GM12878 (cell line): ENCODE measurements around the gene C2. TPM values are rescaled to one million over a fixed set of nuclear protein-coding genes. Genes with fewer than 3 reads are reported as not detected.

Source experiments
- ATAC-seq: fragments of 200-7000 bp; cut with Tn5 transposase; 3 replicates; pipeline ENCODE4 v1.9.1; 2020; ENCODE audit warnings: mild to moderate bottlenecking, moderate library complexity
- BruUV-seq: library from RNA; stranded (reverse); fragments of 400-500 nt; replicated peaks from 2 replicates; lab custom pipeline; 2021; lab: Mats Ljungman, UMichigan
- CTCF ChIA-PET: fragments of 300-600 bp; sonication (Branson Sonifier 250); formaldehyde crosslinking; extraction: SDS; loops from one replicate; lab custom pipeline; 2021; ENCODE audit warnings: inconsistent platforms; lab: Yijun Ruan, JAX
- POLR2A ChIA-PET: fragments of 350-600 bp; formaldehyde crosslinking; extraction: SDS; loops from one replicate; lab custom pipeline; 2021; ENCODE audit warnings: inconsistent platforms; lab: Charles Lee
- RAD21 ChIA-PET: fragments of 300-600 bp; sonication (Branson Sonifier 250); formaldehyde crosslinking; loops from one replicate; lab custom pipeline; 2023; ENCODE audit warnings: antibody characterized with exemption; ENCODE audit not compliant: unreplicated experiment; lab: Charles Lee
- SMC1A ChIA-PET: fragments of 300-600 bp; sonication (Branson Sonifier 250); formaldehyde crosslinking; loops from one replicate; lab custom pipeline; 2023; ENCODE audit not compliant: unreplicated experiment, uncharacterized antibody; lab: Charles Lee
- DNase-seq: peaks from one replicate; pipeline ENCODE4 v3.0.0-alpha.2; 2011; ENCODE audit warnings: low read depth, low spot score
- FAIRE-seq: peaks from 3 replicates; lab custom pipeline; 2011; peaks lifted over from hg19 to GRCh38; lab: Jason Lieb, UNC
- H2AFZ ChIP-seq: 2 replicates; pipeline ENCODE4 v1.6.0; 2011; ENCODE audit warnings: low read depth, low read length, control low read depth; ENCODE audit not compliant: control insufficient read depth
- H3K27ac ChIP-seq: 2 replicates; pipeline ENCODE4 v1.5.1; 2011; ENCODE audit warnings: control low read depth; ENCODE audit not compliant: control insufficient read depth, insufficient read depth
- H3K27me3 ChIP-seq, 2 experiments: replicated peaks in 1 of 2; 2 replicates each; pipeline versions ENCODE4 v1.6.0 to v1.6.1; 2011; ENCODE audit warnings: low read length in 1 of 2; ENCODE audit not compliant: control insufficient read depth in 2 of 2, insufficient read depth in 2 of 2
- H3K36me3 ChIP-seq, 2 experiments: 2 replicates each; pipeline ENCODE4 v1.5.1; 2011; ENCODE audit warnings: low read length in 1 of 2; ENCODE audit not compliant: control insufficient read depth in 2 of 2, insufficient read depth in 2 of 2
- H3K4me1 ChIP-seq: 2 replicates; pipeline ENCODE4 v1.6.1; 2011; ENCODE audit warnings: mild to moderate bottlenecking, low read length, moderate library complexity, mixed read lengths; ENCODE audit not compliant: control insufficient read depth, insufficient read depth
- H3K4me2 ChIP-seq: 2 replicates; pipeline ENCODE4 v1.6.0; 2011; ENCODE audit warnings: control low read depth; ENCODE audit not compliant: control insufficient read depth, insufficient read depth
- H3K4me3 ChIP-seq: fragments of 200-600 bp; sonication (generic); 2 replicates; pipeline ENCODE4 v1.5.1; 2016
- H3K79me2 ChIP-seq: 2 replicates; pipeline ENCODE4 v1.6.0; 2011; ENCODE audit warnings: low read length; ENCODE audit not compliant: control insufficient read depth, insufficient read depth
- H3K9ac ChIP-seq: 2 replicates; pipeline ENCODE4 v1.8.0; 2011; ENCODE audit warnings: low read length, control low read depth, mixed read lengths; ENCODE audit not compliant: control insufficient read depth, insufficient read depth
- H3K9me3 ChIP-seq: replicated peaks from 3 replicates; pipeline ENCODE4 v1.5.1; 2011; ENCODE audit warnings: mild to moderate bottlenecking, low read length; ENCODE audit not compliant: control insufficient read depth, insufficient read depth
- H4K20me1 ChIP-seq: 2 replicates; pipeline ENCODE4 v1.6.0; 2011; ENCODE audit not compliant: control insufficient read depth, insufficient read depth
- CBX3 ChIP-seq: fragments of 200-600 bp; sonication (generic); IDR thresholded peaks from 2 replicates; pipeline ENCODE4 v1.6.1; 2016; ENCODE audit warnings: low read depth, borderline replicate concordance
- EZH2 ChIP-seq: IDR thresholded peaks from 2 replicates; pipeline ENCODE4 v1.6.1; 2012; ENCODE audit warnings: low read depth, mild to moderate bottlenecking, control low read depth, inconsistent platforms, low read length, borderline replicate concordance; ENCODE audit not compliant: control insufficient read depth
- GATAD2B ChIP-seq: fragments of 450-650 bp; conservative IDR thresholded peaks from 2 replicates; pipeline ENCODE4 v1.6.1; 2017; ENCODE audit warnings: low read depth, mild to moderate bottlenecking, moderate library complexity
- HDGF ChIP-seq: fragments of 450-650 bp; IDR thresholded peaks from 2 replicates; pipeline ENCODE4 v1.6.1; 2016; ENCODE audit warnings: antibody characterized with exemption
- NFIC ChIP-seq: IDR thresholded peaks from 2 replicates; pipeline ENCODE4 v1.6.1; 2012; ENCODE audit warnings: low read depth, mild to moderate bottlenecking, inconsistent platforms, low read length, moderate library complexity
- NR2C1 ChIP-seq: fragments of 450-650 bp; IDR thresholded peaks from 2 replicates; pipeline ENCODE4 v1.6.1; 2017; ENCODE audit warnings: antibody characterized with exemption, mild to moderate bottlenecking, moderate library complexity
- PML ChIP-seq: IDR thresholded peaks from 2 replicates; pipeline ENCODE4 v1.6.1; 2012; ENCODE audit warnings: low read length, inconsistent platforms
- POLR2AphosphoS5 ChIP-seq: IDR thresholded peaks from 2 replicates; pipeline ENCODE4 v1.6.1; 2011; ENCODE audit warnings: mild to moderate bottlenecking, low read length, inconsistent platforms
- RELA ChIP-seq: fragments of 450-650 bp; IDR thresholded peaks from 2 replicates; pipeline ENCODE4 v1.8.0; 2014; ENCODE audit warnings: borderline replicate concordance; ENCODE audit not compliant: partially characterized antibody
- SIX5 ChIP-seq: IDR thresholded peaks from 2 replicates; pipeline ENCODE4 v1.6.1; 2011; ENCODE audit warnings: mild to moderate bottlenecking, low read depth, low read length, moderate library complexity; ENCODE audit not compliant: severe bottlenecking
- SPI1 ChIP-seq: IDR thresholded peaks from 2 replicates; pipeline ENCODE4 v1.6.1; 2011; ENCODE audit warnings: low read depth, mild to moderate bottlenecking, low read length, moderate library complexity, borderline replicate concordance; ENCODE audit not compliant: insufficient read depth
- STAT1 ChIP-seq: fragments of 450-650 bp; conservative IDR thresholded peaks from 2 replicates; pipeline ENCODE4 v1.6.1; 2014; ENCODE audit warnings: antibody characterized with exemption, mild to moderate bottlenecking
- YBX1 ChIP-seq: fragments of 450-650 bp; IDR thresholded peaks from 2 replicates; pipeline ENCODE4 v1.6.1; 2016; ENCODE audit warnings: antibody characterized with exemption
- WGBS: methylation state at CpG from one replicate; pipeline ENCODE4 v1.1.6; 2016; ENCODE audit warnings: low lambda C conversion rate; ENCODE audit not compliant: insufficient replicate concordance, insufficient coverage; ENCODE audit errors: missing lambda C conversion rate; 5-methylcytosine and 5-hydroxymethylcytosine counted together
- in situ Hi-C: fragments of 300-500 bp; cut with MboI; formaldehyde crosslinking; loops from 9 replicates; pipeline ENCODE4 v1.14.3; 2018; ENCODE audit warnings: mixed read lengths
- intact Hi-C: fragments of 100-400 bp; cut with micrococcal nuclease; formaldehyde crosslinking; loops from one replicate; pipeline ENCODE4 v1.14.2; 2022; ENCODE audit not compliant: unreplicated experiment
- polyA plus RNA-seq, 11 experiments: library from polyadenylated mRNA; depleted of rRNA in 4 of 11; unstranded in 6 of 11; stranded (reverse) in 5 of 11; fragments of >200 nt; fragmentation: Nextera tagmentation in 4 of 11; fragmentation: Illumina TruSeq in 1 of 11; extraction: Ambion mirVana in 4 of 11; extraction: Trizol in 1 of 11; gene quantifications; 1 replicate in 1 of 11; 2 replicates in 10 of 11; pipeline versions ENCODE4 v1.2.1 to v1.2.3, GENCODE V29; 2011 to 2016; ENCODE audit warnings: inconsistent platforms in 2 of 11, missing spikeins in 2 of 11, low read depth in 1 of 11
- total RNA-seq, 4 experiments: library from RNA; depleted of rRNA in 3 of 4; stranded (reverse); fragments of >200 nt in 3 of 4; fragmentation: Illumina TruSeq in 1 of 4; extraction: Trizol in 1 of 4; gene quantifications; 2 replicates each; pipeline versions ENCODE4 v1.2.1 to v1.2.3, GENCODE V29; 2013 to 2021
- TF ChIP-seq, protein P1 (sequence below): fragments of 150-350 bp; IDR thresholded peaks from 2 replicates; pipeline ENCODE4 v1.6.1; 2016; ENCODE audit warnings: low read depth, low read length

Gene C2
- total and polyA plus RNA-seq, 10 of the 15 experiments (the other 5 are each of a cell fraction or from before 2014, with no cell fraction given) = 0.06 to 0.97 (median 0.21) TPM; not detected in 5

- no peaks in the 10 kb centered on the region for H4K20me1 ChIP-seq
- in situ Hi-C loops = no loop called here
- no TSS peak for BruUV-seq
- no peaks in the 10 kb centered on the region for H3K9me3 ChIP-seq
- no peak for ATAC-seq
- no peak overlapping the region for H3K27ac ChIP-seq
- no peaks in the 10 kb centered on the region for H3K79me2 ChIP-seq
- no peak overlapping the region for H3K4me2 ChIP-seq
- H3K36me3 ChIP-seq = no peaks in the 10 kb centered on the region
- H3K4me1 ChIP-seq = peaks cover 3% of the 10 kb centered on the region; the same call in 1 of the 2 replicates
- H2AFZ ChIP-seq = no peak overlapping the region
- RAD21 ChIA-PET = no interaction called here
- SMC1A ChIA-PET = no interaction called here
- 60% methylated on average over 9 of the region's 9 CpGs for WGBS
- POLR2A ChIA-PET = interaction anchor here (0.6 kb wide), 1 partner anchor 62 kb away, joined by 3 read pairs; no protein-coding TSS in a partner anchor
- FAIRE-seq = no peak
- peaks cover 0 to 3% of the 10 kb centered on the region in 2 experiments; a peak in 3 of 4 replicates for H3K27me3 ChIP-seq
- H3K4me3 ChIP-seq = no peak overlapping the region
- no peak for TF ChIP-seq GATAD2B
- no peak for TF ChIP-seq YBX1
- TF ChIP-seq CBX3 = no peak
- TF ChIP-seq POLR2AphosphoS5 = no peak
- no peak for TF ChIP-seq NFIC
- no peak for TF ChIP-seq EZH2
- TF ChIP-seq, protein P1, sequence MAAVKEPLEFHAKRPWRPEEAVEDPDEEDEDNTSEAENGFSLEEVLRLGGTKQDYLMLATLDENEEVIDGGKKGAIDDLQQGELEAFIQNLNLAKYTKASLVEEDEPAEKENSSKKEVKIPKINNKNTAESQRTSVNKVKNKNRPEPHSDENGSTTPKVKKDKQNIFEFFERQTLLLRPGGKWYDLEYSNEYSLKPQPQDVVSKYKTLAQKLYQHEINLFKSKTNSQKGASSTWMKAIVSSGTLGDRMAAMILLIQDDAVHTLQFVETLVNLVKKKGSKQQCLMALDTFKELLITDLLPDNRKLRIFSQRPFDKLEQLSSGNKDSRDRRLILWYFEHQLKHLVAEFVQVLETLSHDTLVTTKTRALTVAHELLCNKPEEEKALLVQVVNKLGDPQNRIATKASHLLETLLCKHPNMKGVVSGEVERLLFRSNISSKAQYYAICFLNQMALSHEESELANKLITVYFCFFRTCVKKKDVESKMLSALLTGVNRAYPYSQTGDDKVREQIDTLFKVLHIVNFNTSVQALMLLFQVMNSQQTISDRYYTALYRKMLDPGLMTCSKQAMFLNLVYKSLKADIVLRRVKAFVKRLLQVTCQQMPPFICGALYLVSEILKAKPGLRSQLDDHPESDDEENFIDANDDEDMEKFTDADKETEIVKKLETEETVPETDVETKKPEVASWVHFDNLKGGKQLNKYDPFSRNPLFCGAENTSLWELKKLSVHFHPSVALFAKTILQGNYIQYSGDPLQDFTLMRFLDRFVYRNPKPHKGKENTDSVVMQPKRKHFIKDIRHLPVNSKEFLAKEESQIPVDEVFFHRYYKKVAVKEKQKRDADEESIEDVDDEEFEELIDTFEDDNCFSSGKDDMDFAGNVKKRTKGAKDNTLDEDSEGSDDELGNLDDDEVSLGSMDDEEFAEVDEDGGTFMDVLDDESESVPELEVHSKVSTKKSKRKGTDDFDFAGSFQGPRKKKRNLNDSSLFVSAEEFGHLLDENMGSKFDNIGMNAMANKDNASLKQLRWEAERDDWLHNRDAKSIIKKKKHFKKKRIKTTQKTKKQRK = no peak
- TF ChIP-seq RELA = no peak
- no peak for TF ChIP-seq HDGF
- TF ChIP-seq PML = no peak
- no peak for TF ChIP-seq NR2C1
- no peak for TF ChIP-seq SPI1
- no peak for TF ChIP-seq SIX5
- TF ChIP-seq STAT1 = no peak
- TF ChIP-seq, all 136 proteins: peak for 0
- CTCF ChIA-PET = no interaction called here
- intact Hi-C loops = no loop called here
- DNase-seq = no peak
- no peak overlapping the region for H3K9ac ChIP-seq
Measured at GRCh38 chr6:31945154-31945506, 17.6 kb downstream of the C2 start.
